H1 (cell line): ENCODE results near the gene EEF1A2. TPM values are rescaled to one million over a fixed set of nuclear protein-coding genes. Genes with fewer than 3 reads are reported as not detected.

Experiments used
- CTCF ChIA-PET: fragments of 300-600 bp; sonication (Branson Sonifier 250); formaldehyde crosslinking; loops from one replicate; lab custom pipeline; 2021; ENCODE audit not compliant: partially characterized antibody; lab: Charles Lee
- POLR2A ChIA-PET: fragments of 300-600 bp; sonication (Branson Sonifier 250); formaldehyde crosslinking; loops from one replicate; lab custom pipeline; 2021; ENCODE audit warnings: inconsistent platforms; ENCODE audit not compliant: partially characterized antibody; lab: Charles Lee
- DNase-seq, 2 experiments: peaks; one replicate each; pipeline versions ENCODE4 v3.0.0 to v3.0.0-alpha.2; 2010 to 2022; ENCODE audit warnings: low spot score in 2 of 2, low read depth in 1 of 2, mixed read lengths in 1 of 2
- FAIRE-seq: peaks from 2 replicates; lab custom pipeline; 2011; peaks lifted over from hg19 to GRCh38; lab: Jason Lieb, UNC
- H2AFZ ChIP-seq: 2 replicates; pipeline ENCODE4 v1.8.1; 2012; ENCODE audit warnings: low read length, inconsistent platforms
- H2AK5ac ChIP-seq: 2 replicates; pipeline ENCODE4 v1.6.1; 2013; ENCODE audit warnings: low read depth, low read length
- H2BK120ac ChIP-seq: replicated peaks from 2 replicates; pipeline ENCODE3; 2013; ENCODE audit warnings: low read depth, low read length, inconsistent platforms
- H2BK12ac ChIP-seq: 2 replicates; pipeline ENCODE4 v1.6.1; 2013; ENCODE audit warnings: low read depth, low read length
- H2BK15ac ChIP-seq: 2 replicates; pipeline ENCODE4 v1.6.1; 2013; ENCODE audit warnings: low read length
- H2BK20ac ChIP-seq: 2 replicates; pipeline ENCODE4 v1.6.1; 2013; ENCODE audit warnings: low read length
- H2BK5ac ChIP-seq: 2 replicates; pipeline ENCODE4 v1.6.1; 2013; ENCODE audit warnings: low read depth, low read length
- H3K14ac ChIP-seq: 2 replicates; pipeline ENCODE4 v1.6.1; 2013; ENCODE audit warnings: inconsistent platforms; ENCODE audit not compliant: insufficient read length
- H3K18ac ChIP-seq: 2 replicates; pipeline ENCODE4 v1.6.1; 2013; ENCODE audit warnings: low read length; ENCODE audit errors: extremely low read depth
- H3K23ac ChIP-seq: 2 replicates; pipeline ENCODE4 v1.6.1; 2013; ENCODE audit warnings: inconsistent platforms; ENCODE audit not compliant: insufficient read length
- H3K23me2 ChIP-seq: 2 replicates; pipeline ENCODE4 v1.6.1; 2013; ENCODE audit warnings: low read depth, low read length
- H3K27ac ChIP-seq: 2 replicates; pipeline ENCODE4 v1.6.1; 2011; ENCODE audit warnings: low read depth, low read length, inconsistent platforms
- H3K27me3 ChIP-seq, 4 experiments: replicated peaks in 1 of 4; 1 replicate in 1 of 4; 2 replicates in 3 of 4; pipeline versions ENCODE4 v1.6.1 to v1.8.1; 2011 to 2013; ENCODE audit warnings: low read length in 3 of 4, mild to moderate bottlenecking in 3 of 4, inconsistent platforms in 2 of 4, mixed read lengths in 2 of 4, moderate library complexity in 1 of 4; ENCODE audit not compliant: control insufficient read depth in 3 of 4, insufficient read depth in 3 of 4; ENCODE audit errors: extremely low read depth in 1 of 4
- H3K36me3 ChIP-seq, 4 experiments: 2 replicates each; pipeline versions ENCODE4 v1.6.1 to v1.8.1; 2011 to 2013; ENCODE audit warnings: mild to moderate bottlenecking in 4 of 4, low read length in 3 of 4, moderate library complexity in 2 of 4, control low read depth in 1 of 4, inconsistent platforms in 1 of 4; ENCODE audit not compliant: insufficient read depth in 4 of 4, control insufficient read depth in 2 of 4
- H3K4ac ChIP-seq: replicated peaks from 2 replicates; pipeline ENCODE3; 2013; ENCODE audit warnings: low read length, low read depth, mixed read lengths, inconsistent platforms; ENCODE audit not compliant: insufficient read length
- H3K4me1 ChIP-seq, 4 experiments: replicated peaks in 1 of 4; 1 replicate in 1 of 4; 2 replicates in 3 of 4; pipeline versions ENCODE4 v1.6.1 to v1.8.1; 2011 to 2013; ENCODE audit warnings: low read length in 3 of 4, inconsistent platforms in 2 of 4, mixed read lengths in 1 of 4; ENCODE audit not compliant: insufficient read depth in 4 of 4, control insufficient read depth in 3 of 4
- H3K4me2 ChIP-seq, 2 experiments: 2 replicates each; pipeline versions ENCODE4 v1.6.1 to v1.8.1; 2011 to 2013; ENCODE audit warnings: low read depth in 2 of 2, low read length in 2 of 2, control low read depth in 1 of 2, inconsistent platforms in 1 of 2, mild to moderate bottlenecking in 1 of 2; ENCODE audit not compliant: insufficient read depth in 1 of 2
- H3K4me3 ChIP-seq, 4 experiments: fragments of 200-600, 300-600 bp in 1 of 4; sonication (generic), shearing (Covaris generic), sonication (Bioruptor Twin) in 1 of 4; 2 replicates each; pipeline versions ENCODE4 v1.5.1 to v1.8.1; 2011 to 2016; ENCODE audit warnings: low read length in 4 of 4, low read depth in 3 of 4, control low read depth in 2 of 4, inconsistent platforms in 2 of 4, mild to moderate bottlenecking in 2 of 4, mixed read lengths in 1 of 4, moderate library complexity in 1 of 4; ENCODE audit not compliant: insufficient read depth in 2 of 4; ENCODE audit errors: extremely low read depth in 1 of 4
- H3K56ac ChIP-seq: replicated peaks from 2 replicates; pipeline ENCODE3; 2013; ENCODE audit warnings: low read depth, mild to moderate bottlenecking, mixed read lengths, low read length, inconsistent platforms; ENCODE audit not compliant: insufficient read length
- H3K79me1 ChIP-seq: 2 replicates; pipeline ENCODE4 v1.6.1; 2013; ENCODE audit warnings: low read depth, low read length, control low read depth
- H3K79me2 ChIP-seq, 2 experiments: 2 replicates each; pipeline versions ENCODE4 v1.6.1 to v1.8.1; 2012 to 2013; ENCODE audit warnings: low read length in 2 of 2, mild to moderate bottlenecking in 2 of 2, inconsistent platforms in 1 of 2; ENCODE audit not compliant: insufficient read depth in 2 of 2, control insufficient read depth in 1 of 2
- H3K9ac ChIP-seq, 4 experiments: replicated peaks in 1 of 4; 1 replicate in 1 of 4; 2 replicates in 3 of 4; pipeline versions ENCODE4 v1.6.1 to v1.8.1; 2011 to 2013; ENCODE audit warnings: low read depth in 3 of 4, low read length in 3 of 4, control low read depth in 2 of 4, mild to moderate bottlenecking in 2 of 4, moderate library complexity in 2 of 4, inconsistent platforms in 1 of 4; ENCODE audit errors: extremely low read depth in 1 of 4
- H3K9me3 ChIP-seq, 2 experiments: 2 replicates each; pipeline versions ENCODE4 v1.6.1 to v1.8.1; 2012 to 2013; ENCODE audit warnings: mild to moderate bottlenecking in 2 of 2, moderate library complexity in 2 of 2, control low read depth in 1 of 2, inconsistent platforms in 1 of 2, low read depth in 1 of 2, low read length in 1 of 2, mixed read lengths in 1 of 2; ENCODE audit not compliant: insufficient read depth in 2 of 2
- H4K20me1 ChIP-seq, 2 experiments: replicated peaks in 1 of 2; 2 replicates each; pipeline versions ENCODE3 to v1.8.1; 2011 to 2013; ENCODE audit warnings: inconsistent platforms in 2 of 2, low read length in 2 of 2, mild to moderate bottlenecking in 1 of 2; ENCODE audit not compliant: insufficient read depth in 2 of 2, control insufficient read depth in 1 of 2
- H4K5ac ChIP-seq: 2 replicates; pipeline ENCODE4 v1.6.1; 2013; ENCODE audit warnings: low read length, low read depth, mixed read lengths, inconsistent platforms; ENCODE audit not compliant: insufficient read length
- H4K8ac ChIP-seq: 2 replicates; pipeline ENCODE4 v1.8.0; 2013; ENCODE audit warnings: mild to moderate bottlenecking, moderate library complexity, low read length, inconsistent platforms; ENCODE audit not compliant: insufficient read depth; ENCODE audit errors: extremely low read depth
- H4K91ac ChIP-seq: replicated peaks from 2 replicates; pipeline ENCODE3; 2013; ENCODE audit warnings: low read length, mixed read lengths, inconsistent platforms; ENCODE audit not compliant: insufficient read length
- CEBPB ChIP-seq: IDR thresholded peaks from 2 replicates; pipeline ENCODE4 v1.6.1; 2012; ENCODE audit warnings: low read depth, low read length
- CHD1 ChIP-seq: IDR thresholded peaks from 2 replicates; pipeline ENCODE4 v1.6.1; 2012; ENCODE audit warnings: low read depth, low read length, improper control_type of control experiment
- E2F6 ChIP-seq: IDR thresholded peaks from 2 replicates; pipeline ENCODE4 v1.6.1; 2012; ENCODE audit warnings: inconsistent platforms
- EGR1 ChIP-seq: IDR thresholded peaks from 2 replicates; pipeline ENCODE4 v1.6.1; 2011; ENCODE audit warnings: low read depth, low read length, borderline replicate concordance
- FOSL1 ChIP-seq: IDR thresholded peaks from 2 replicates; pipeline ENCODE4 v1.6.1; 2011; ENCODE audit warnings: mild to moderate bottlenecking, low read depth, low read length, moderate library complexity; ENCODE audit not compliant: insufficient read depth
- HDAC6 ChIP-seq: IDR thresholded peaks from one replicate; pipeline ENCODE4 v1.7.1; 2012; ENCODE audit warnings: low read depth, mild to moderate bottlenecking, inconsistent platforms, low read length, moderate library complexity
- PHF8 ChIP-seq: fragments of 200-600 bp; sonication (generic); conservative IDR thresholded peaks from 2 replicates; pipeline ENCODE4 v1.7.1; 2012; ENCODE audit warnings: low read depth, mild to moderate bottlenecking, inconsistent platforms, low read length, moderate library complexity
- RFX5 ChIP-seq: IDR thresholded peaks from 2 replicates; pipeline ENCODE4 v1.6.1; 2011; ENCODE audit warnings: low read depth, low read length, improper control_type of control experiment, borderline replicate concordance
- SAP30 ChIP-seq: fragments of 300-600 bp; sonication (generic); IDR thresholded peaks from 2 replicates; pipeline ENCODE4 v1.7.1; 2012; ENCODE audit warnings: low read length, moderate library complexity, mild to moderate bottlenecking, inconsistent platforms; ENCODE audit not compliant: insufficient read depth, insufficient replicate concordance
- SP1 ChIP-seq: IDR thresholded peaks from 2 replicates; pipeline ENCODE4 v1.6.1; 2011; ENCODE audit warnings: low read depth, low read length
- SP4 ChIP-seq: IDR thresholded peaks from 2 replicates; pipeline ENCODE4 v1.6.1; 2012; ENCODE audit warnings: low read length, inconsistent platforms
- TBP ChIP-seq: IDR thresholded peaks from 2 replicates; pipeline ENCODE4 v1.6.1; 2011; ENCODE audit warnings: low read depth, low read length, improper control_type of control experiment
- YY1 ChIP-seq: IDR thresholded peaks from 2 replicates; pipeline ENCODE4 v1.6.1; 2011; ENCODE audit warnings: low read depth, mild to moderate bottlenecking, low read length
- WGBS, 2 experiments: shearing (Covaris generic) in 1 of 2; methylation state at CpG; one replicate each; pipeline versions ENCODE4 v1.1.6 to v1.1.7; 2013 to 2015; ENCODE audit warnings: low lambda C conversion rate in 2 of 2, mixed read lengths in 2 of 2, inconsistent platforms in 1 of 2, low coverage in 1 of 2, missing lambda C conversion rate in 1 of 2; ENCODE audit not compliant: insufficient replicate concordance in 2 of 2, insufficient coverage in 1 of 2, insufficient read length in 1 of 2; ENCODE audit errors: extremely low coverage in 1 of 2, missing lambda C conversion rate in 1 of 2; 5-methylcytosine and 5-hydroxymethylcytosine counted together
- polyA plus RNA-seq, 7 experiments: library from polyadenylated mRNA; depleted of rRNA in 3 of 7; stranded (reverse) in 5 of 7; unstranded in 2 of 7; fragments of >200 nt in 5 of 7; fragments of 200-250 nt in 2 of 7; gene quantifications; 1 replicate in 5 of 7; 2 replicates in 1 of 7; 4 replicates in 1 of 7; pipeline versions ENCODE4 v1.2.1 to v1.2.3, GENCODE V29; 2011 to 2013; ENCODE audit warnings: missing spikeins in 2 of 7, mixed read lengths in 2 of 7
- total RNA-seq: library from RNA; stranded (reverse); fragmentation: NEBNext Ultra II Directional; extraction: Animal tissue kit (Norgen Biotek cat#: 25700); gene quantifications from 2 replicates; pipeline ENCODE4 v1.2.1, GENCODE V29; 2021

The EEF1A2 gene
- total and polyA plus RNA-seq, 2 of the 8 experiments (the other 6 are each of a cell fraction or from before 2014, with no cell fraction given) = 7.4 to 25.8 TPM

DNA sequence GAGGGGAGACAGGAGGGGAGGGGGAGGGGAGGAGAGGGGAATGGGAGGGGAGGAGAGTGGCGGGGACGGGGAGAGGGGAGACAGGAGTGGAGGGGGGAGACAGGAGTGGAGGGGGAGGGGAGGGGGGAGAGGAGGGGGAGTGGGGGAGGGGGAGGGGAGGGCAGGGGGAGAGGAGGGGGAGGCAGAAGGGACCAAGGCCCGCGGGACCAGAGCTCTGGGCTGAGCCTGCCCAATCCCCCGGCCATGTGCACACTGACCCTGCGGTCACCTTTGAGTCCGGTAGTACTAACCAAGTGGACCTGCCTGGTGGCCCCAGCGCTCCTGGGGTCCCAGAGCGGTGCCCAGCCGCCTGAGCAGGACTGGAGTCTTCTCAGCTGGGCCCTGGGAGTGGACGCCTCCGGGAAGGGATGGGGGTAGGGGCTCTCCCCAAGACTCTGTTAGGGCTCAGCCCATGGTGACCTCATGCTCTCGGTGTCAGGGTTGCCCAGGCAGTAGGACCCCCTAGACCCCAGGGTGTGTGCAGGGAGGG is 26.0 kb downstream of the EEF1A2 start:
- 86% methylated on average over 5 of the region's 13 CpGs; no CpG with 5 or more reads in 1 of the 2 experiments for WGBS, 2 experiments
- no peak for TF ChIP-seq RFX5
- TF ChIP-seq EGR1 = no peak
- TF ChIP-seq E2F6 = no peak
- TF ChIP-seq CEBPB = no peak
- no peak for TF ChIP-seq YY1
- TF ChIP-seq SP1 = no peak
- no peak for TF ChIP-seq TBP
- TF ChIP-seq SAP30 = no peak
- no peak for TF ChIP-seq PHF8
- TF ChIP-seq CHD1 = no peak
- TF ChIP-seq FOSL1 = no peak
- no peak for TF ChIP-seq SP4
- no peak for TF ChIP-seq HDAC6

More for the DNA sequence above, 26.0 kb downstream of the EEF1A2 start:
- H3K4me1 ChIP-seq = peaks cover 0 to 24% (median 10%) of the 10 kb centered on the region in 4 experiments; a peak in 6 of 7 replicates
- H3K79me1 ChIP-seq = peaks cover 12% of the 10 kb centered on the region; the same call in 1 of the 2 replicates
- H2AFZ ChIP-seq = no peak overlapping the region
- H3K18ac ChIP-seq = no peak overlapping the region
- H2BK120ac ChIP-seq = no peak overlapping the region
- POLR2A ChIA-PET = interaction anchor here (0.9 to 2.6 kb wide), 3 partner anchors 9 to 48 kb away, joined by 3 to 8 read pairs (median 4); partner anchors contain the start of gene PPDPF
- peak overlapping the region; percentile 73 for H4K91ac ChIP-seq
- CTCF ChIA-PET = interaction anchor here (0.6 kb wide), 1 partner anchor 488 kb away, joined by 3 read pairs; no protein-coding TSS in a partner anchor
- H3K27me3 ChIP-seq = peaks cover 0 to 16% (median 5%) of the 10 kb centered on the region in 4 experiments; a peak in 4 of 7 replicates
- no peak for FAIRE-seq
- no peak overlapping the region for H3K9ac ChIP-seq
- no peak overlapping the region for H2AK5ac ChIP-seq
- H3K4me3 ChIP-seq = no peak overlapping the region
- no peak overlapping the region for H3K23ac ChIP-seq
- H2BK12ac ChIP-seq = peak overlapping the region; percentile 92; the same call in 1 of the 2 replicates
- H3K9me3 ChIP-seq = no peaks in the 10 kb centered on the region
- H2BK5ac ChIP-seq = no peak overlapping the region
- H3K56ac ChIP-seq = no peak overlapping the region
- H3K79me2 ChIP-seq = peaks cover 4 to 33% of the 10 kb centered on the region in 2 experiments; a peak in 3 of 4 replicates
- no peak overlapping the region for H3K27ac ChIP-seq
- H4K8ac ChIP-seq = no peak overlapping the region
- peak overlapping the region; percentile 40; the same call in 1 of the 2 replicates for H2BK15ac ChIP-seq
- no peak overlapping the region for H3K4me2 ChIP-seq
- H4K20me1 ChIP-seq = peaks cover 0 to 5% of the 10 kb centered on the region in 2 experiments
- no peak overlapping the region for H4K5ac ChIP-seq
- peak overlapping the region; percentile 21; the same call in 1 of the 2 replicates for H2BK20ac ChIP-seq
- no peaks in the 10 kb centered on the region for H3K36me3 ChIP-seq
- H3K23me2 ChIP-seq = peaks cover 6% of the 10 kb centered on the region; the same call in 1 of the 2 replicates
- DNase-seq = no peak
- H3K4ac ChIP-seq = peak overlapping the region; percentile 93
- H3K14ac ChIP-seq = no peak overlapping the region
